ENCODE data around the gene ABL1.

The ABL1 gene

DNA sequence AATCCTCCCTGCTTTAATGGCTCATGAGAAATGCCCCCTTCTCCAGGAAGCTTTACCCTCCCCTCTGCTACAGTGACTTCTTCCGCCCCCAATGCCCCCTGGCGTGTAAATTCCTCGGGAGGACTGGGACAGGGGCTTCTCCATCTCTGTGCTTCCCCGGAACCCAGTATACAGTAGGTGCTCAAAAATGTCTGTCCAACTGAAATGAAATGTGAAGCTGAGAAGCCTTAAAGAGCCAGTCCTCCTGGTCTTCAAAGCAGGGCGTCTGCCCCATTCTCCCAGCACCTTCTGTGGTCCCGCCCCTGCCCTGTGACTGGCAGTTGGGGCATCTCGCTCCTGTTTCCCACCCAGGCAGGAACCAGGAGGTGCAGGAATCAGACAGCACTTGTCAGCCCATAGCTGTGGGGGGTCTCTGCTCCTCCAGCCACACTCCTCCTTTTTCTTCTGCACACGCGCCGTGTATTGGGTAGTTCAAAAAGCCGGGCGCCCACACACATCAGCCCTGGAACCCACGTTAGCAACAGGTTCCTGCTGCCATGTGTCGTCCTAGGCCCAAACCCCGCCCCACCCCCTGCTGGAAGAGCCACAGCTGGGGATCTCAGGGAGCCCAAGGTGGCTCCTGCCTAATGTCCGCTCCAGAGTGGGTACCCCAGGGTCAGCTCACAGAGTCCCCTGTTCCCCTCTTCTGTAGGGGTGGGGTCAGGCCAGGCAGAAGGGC lies 88.0 kb downstream of the ABL1 start:
- TF ChIP-seq, protein P1, sequence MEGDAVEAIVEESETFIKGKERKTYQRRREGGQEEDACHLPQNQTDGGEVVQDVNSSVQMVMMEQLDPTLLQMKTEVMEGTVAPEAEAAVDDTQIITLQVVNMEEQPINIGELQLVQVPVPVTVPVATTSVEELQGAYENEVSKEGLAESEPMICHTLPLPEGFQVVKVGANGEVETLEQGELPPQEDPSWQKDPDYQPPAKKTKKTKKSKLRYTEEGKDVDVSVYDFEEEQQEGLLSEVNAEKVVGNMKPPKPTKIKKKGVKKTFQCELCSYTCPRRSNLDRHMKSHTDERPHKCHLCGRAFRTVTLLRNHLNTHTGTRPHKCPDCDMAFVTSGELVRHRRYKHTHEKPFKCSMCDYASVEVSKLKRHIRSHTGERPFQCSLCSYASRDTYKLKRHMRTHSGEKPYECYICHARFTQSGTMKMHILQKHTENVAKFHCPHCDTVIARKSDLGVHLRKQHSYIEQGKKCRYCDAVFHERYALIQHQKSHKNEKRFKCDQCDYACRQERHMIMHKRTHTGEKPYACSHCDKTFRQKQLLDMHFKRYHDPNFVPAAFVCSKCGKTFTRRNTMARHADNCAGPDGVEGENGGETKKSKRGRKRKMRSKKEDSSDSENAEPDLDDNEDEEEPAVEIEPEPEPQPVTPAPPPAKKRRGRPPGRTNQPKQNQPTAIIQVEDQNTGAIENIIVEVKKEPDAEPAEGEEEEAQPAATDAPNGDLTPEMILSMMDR (IDR thresholded peaks at IDR 0.05; ENCODE audit: low read depth, low read length, missing control alignments), result no peak
- H3K4me3 ChIP-seq (replicated peaks; ENCODE audit: low read depth, low read length), result no peak overlapping the region
- DNase-seq (ENCODE audit: extremely low read depth, low read depth), result no peak

DNA sequence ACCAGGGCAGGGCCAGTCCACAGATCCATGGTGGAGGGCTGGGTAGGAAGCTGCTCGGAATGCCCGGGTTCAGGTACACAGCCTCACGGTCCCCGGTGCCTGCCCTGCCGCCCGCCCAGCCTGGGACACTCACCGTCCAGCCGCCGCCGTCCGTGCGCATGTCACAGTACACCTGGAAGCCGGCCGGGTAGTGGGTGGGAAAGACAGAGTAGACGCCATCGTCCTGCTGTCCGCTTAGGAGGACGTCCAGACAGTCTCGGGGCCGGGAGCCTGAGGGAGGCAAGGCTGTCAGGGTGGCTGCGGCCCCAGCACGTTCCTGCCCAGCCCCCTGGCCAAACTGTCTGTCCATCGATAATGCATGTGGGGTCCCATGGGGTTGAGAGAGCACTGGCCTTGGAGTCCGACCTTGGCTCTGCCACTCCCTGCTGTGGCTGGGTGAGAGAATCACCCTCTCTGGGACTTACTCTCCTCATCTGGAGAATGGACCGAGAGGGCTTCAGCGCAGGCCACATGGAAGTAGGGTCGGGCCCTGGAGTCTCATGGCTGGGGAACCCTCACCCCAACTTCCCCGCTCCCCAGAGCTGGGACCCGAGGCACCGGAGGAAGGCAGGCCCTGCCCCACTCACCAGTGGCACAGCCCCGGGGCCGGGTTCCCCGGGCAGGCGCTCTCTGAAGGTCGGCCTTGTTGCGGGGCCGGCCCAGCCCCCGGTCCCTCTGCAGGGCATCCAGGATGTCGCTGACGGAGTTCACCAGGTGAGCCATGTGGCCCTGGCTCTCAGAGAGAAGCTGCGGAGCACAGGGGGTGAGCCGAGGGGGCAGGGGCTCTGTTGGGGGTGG lies 88.8 kb downstream of the ABL1 start:
- no peak for DNase-seq (ENCODE audit: extremely low read depth, low read depth)
- no peak overlapping the region for H3K4me3 ChIP-seq (replicated peaks; ENCODE audit: low read depth, low read length)
- TF ChIP-seq, protein P1 (IDR thresholded peaks at IDR 0.05; ENCODE audit: low read depth, low read length, missing control alignments), result no peak

DNA sequence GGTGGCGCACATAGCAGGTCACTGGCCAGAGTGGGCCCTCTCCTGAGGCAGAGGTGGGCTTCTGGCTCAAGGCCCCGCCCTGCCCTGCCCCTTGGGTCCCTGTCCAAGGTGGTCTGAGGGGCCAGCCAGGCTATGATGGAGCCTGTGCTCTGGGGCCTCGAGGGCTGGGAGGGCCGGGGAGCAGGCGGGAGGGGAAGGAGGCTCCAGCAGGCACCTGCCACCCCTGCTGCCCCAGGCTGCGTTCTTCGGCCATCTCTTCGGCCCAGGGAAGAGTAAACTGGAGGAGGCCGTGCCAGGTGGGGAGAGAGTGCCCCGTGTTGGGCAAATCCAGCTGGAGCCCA lies 89.4 kb downstream of the ABL1 start:
- TF ChIP-seq, protein P1 (IDR thresholded peaks at IDR 0.05; ENCODE audit: low read depth, low read length, missing control alignments), result no peak
- DNase-seq (ENCODE audit: extremely low read depth, low read depth), result no peak

DNA sequence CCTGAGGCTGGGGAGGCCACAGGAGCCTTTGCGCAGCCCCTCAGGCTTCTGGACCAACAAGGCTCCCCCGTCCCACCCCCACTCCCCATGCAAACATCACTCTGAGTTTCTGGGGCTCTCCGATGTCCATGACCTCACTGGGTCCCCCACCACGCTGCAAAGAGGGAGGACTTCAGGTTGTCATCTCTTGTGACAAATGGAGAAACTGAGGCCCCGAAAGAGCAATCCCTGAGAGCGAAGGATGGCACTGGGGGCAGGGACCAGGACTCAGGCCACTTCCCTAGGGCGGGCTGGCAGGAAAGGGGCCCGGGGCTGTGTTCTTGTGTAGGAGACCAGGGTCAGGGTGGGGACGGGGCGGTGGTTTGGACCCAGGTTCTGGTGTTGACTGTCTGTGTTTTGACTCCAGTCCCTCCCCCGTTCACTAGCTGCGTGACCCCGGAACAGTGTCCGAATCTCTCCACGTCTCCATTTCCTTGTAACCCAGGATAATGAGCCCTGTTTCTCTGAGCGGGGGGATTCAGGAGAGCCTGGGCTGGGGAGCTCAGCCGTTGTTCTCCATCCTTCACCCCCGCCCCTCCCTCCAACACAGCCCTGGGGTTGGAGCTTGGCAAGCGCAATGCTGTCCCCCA lies 90.1 kb downstream of the ABL1 start:
- H3K4me3 ChIP-seq (replicated peaks; ENCODE audit: low read depth, low read length), result no peak overlapping the region
- TF ChIP-seq, protein P1 (IDR thresholded peaks at IDR 0.05; ENCODE audit: low read depth, low read length, missing control alignments), result no peak
- no peak for DNase-seq (ENCODE audit: extremely low read depth, low read depth)

More for the DNA sequence above, 89.4 kb downstream of the ABL1 start:
- H3K4me3 ChIP-seq (replicated peaks; ENCODE audit: low read depth, low read length), result no peak overlapping the region

DNA sequence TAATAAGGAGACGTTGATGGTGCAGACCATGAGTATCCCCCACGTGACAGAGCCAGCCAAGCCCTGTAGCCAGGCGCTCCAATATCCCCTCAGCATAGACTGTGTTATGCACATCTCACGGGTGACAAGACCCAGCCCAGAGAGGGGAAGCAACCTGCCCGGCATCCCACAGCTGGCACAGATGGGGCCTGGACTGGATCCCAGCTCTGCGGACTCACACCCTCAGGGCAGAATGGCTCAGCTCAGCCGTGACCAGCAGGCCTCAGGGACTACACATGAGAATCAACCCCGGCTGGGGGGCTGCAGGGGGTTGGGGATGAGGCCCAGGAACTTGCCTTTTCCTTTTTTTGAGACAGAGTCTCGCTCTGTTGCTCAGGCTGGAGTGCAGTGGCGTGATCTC lies 92.3 kb downstream of the ABL1 start:
- TF ChIP-seq, protein P1 (IDR thresholded peaks at IDR 0.05; ENCODE audit: low read depth, low read length, missing control alignments), result no peak
- H3K4me3 ChIP-seq (replicated peaks; ENCODE audit: low read depth, low read length), result no peak overlapping the region
- DNase-seq (ENCODE audit: extremely low read depth, low read depth), result no peak

DNA sequence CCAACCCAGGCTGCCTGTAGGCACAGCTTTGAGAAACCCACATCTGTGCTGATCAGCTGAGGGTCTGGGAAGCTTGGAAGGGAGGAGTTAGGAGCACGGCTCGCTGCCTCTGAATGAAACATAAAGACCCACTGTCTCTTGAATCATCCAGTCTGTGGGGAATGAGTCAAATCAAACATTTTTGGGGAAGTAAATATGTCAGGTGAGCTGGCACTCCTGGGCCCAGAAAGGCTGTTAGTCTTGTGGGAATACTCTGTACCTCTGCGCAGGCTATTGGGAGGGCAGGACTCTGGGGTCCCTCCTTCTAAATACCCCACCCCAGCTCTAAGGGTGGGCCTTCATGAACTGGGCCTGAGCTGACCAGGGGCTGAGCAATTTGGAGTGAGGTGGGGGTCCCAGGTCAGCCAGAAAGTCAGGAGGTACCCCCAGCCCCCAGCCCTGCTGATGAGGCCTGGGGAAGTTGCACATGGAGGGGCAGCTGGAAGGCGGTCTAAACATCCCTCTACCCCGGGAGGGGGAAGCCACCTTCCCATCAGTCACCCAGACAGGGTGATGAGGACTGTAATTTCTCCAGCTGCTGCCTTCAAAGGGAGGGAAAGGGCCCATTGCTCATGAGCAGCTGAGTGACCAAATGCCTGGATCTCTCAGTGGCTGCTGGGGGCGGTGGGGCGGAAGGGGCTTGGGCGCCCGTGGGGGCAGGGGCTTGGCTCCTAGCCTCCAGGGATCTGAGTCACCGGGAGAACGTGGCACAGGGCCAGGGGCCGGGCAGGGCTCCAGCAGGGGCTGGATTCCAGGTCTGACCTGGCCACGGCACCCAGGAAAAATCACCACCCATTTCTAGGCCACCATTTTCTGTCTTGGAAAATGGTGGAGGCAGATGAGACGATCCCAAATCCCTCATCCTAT lies 93.2 kb downstream of the ABL1 start:
- H3K4me3 ChIP-seq (replicated peaks; ENCODE audit: low read depth, low read length), result no peak overlapping the region
- no peak for DNase-seq (ENCODE audit: extremely low read depth, low read depth)
- TF ChIP-seq, protein P1 (IDR thresholded peaks at IDR 0.05; ENCODE audit: low read depth, low read length, missing control alignments), result no peak
